Activated CD8-positive, alpha-beta memory T cell treated with anti-CD3 and anti-CD28 coated beads for 36 hours (primary cell): ENCODE results near the gene OR5D13. TPM values are rescaled to one million over a fixed set of nuclear protein-coding genes. Genes with fewer than 3 reads are reported as not detected.

Experiments used
- CTCF ChIA-PET: fragments of 350-600 bp; sonication (Branson Sonifier 250); formaldehyde crosslinking; loops from one replicate; lab custom pipeline; 2021; ENCODE audit warnings: antibody characterized with exemption; lab: Charles Lee
- POLR2A ChIA-PET: fragments of 350-600 bp; sonication (Branson Sonifier 250); formaldehyde crosslinking; loops from one replicate; lab custom pipeline; 2021; ENCODE audit warnings: antibody characterized with exemption; lab: Charles Lee
- total RNA-seq, 2 experiments: library from RNA; stranded (reverse); gene quantifications; one replicate each; pipeline ENCODE4 v1.2.3, GENCODE V29; 2021

The OR5D13 gene
- not detected for total RNA-seq

GRCh38 chr11:55773138-55773537 lies at the start of gene OR5D13:
OR5D13 (plus strand) TSS chr11:55773438; CDS start chr11:55773438, 0 bp downstream.
- POLR2A ChIA-PET = no interaction called here
- CTCF ChIA-PET = no interaction called here

GRCh38 chr11:55726715-55727324 lies 46.4 kb upstream of the OR5D13 start:
- CTCF ChIA-PET = no interaction called here
- POLR2A ChIA-PET = no interaction called here

- CTCF ChIA-PET = no interaction called here
- POLR2A ChIA-PET = no interaction called here
Observed at GRCh38 chr11:55732936-55733335, 40.3 kb upstream of the OR5D13 start.

DNA sequence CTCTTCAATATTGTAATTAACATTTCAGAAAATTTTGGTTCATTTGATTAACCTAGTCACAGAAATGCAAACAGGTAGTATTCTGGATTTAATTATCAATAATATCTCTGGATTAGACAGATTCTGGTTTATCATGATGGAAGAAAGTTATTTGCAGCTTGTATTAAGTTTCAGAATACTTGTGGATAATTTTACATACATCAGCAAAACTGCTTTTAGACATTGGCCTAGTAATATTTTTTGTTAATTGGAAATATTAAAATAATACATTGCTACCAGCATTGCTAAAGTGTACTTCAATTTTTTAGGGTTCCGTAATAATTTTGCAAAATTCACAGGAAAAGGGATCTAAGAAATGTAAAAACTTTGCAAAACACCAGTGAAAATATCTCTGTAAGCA lies 18.4 kb downstream of the OR5D13 start:
- CTCF ChIA-PET = no interaction called here
- POLR2A ChIA-PET = no interaction called here

DNA sequence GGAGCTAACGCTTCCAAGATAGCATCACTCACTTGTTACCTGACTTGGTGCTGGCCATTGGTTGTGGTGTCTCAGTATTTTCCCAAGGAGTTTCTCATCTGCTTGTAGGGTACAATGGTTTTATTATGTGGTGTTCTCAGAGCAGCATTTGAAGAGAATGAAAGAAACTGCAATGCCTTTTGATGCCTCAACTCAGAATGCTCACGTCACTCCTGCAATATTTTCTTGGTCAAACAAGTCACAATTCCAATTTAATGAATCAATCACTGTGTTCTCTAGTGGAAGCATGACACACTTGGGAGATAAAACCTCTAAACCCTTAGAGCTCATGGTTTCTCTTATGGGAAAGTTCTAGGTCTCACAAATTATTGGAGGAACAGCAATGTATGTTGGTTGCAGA lies 20.1 kb downstream of the OR5D13 start:
- ChIA-PET CTCF (no interaction called here), POLR2A (no interaction called here)

GRCh38 chr11:55795256-55795655 lies 22.0 kb downstream of the OR5D13 start, which contains the start of gene OR5D14:
OR5D14 (plus strand) TSS chr11:55795556; CDS start chr11:55795556, 0 bp downstream.
- POLR2A ChIA-PET = no interaction called here
- CTCF ChIA-PET = no interaction called here

GRCh38 chr11:55806248-55806647 lies 33.0 kb downstream of the OR5D13 start:
- CTCF ChIA-PET = no interaction called here
- POLR2A ChIA-PET = no interaction called here

GRCh38 chr11:55811067-55811466 lies 37.8 kb downstream of the OR5D13 start, which contains the start of gene OR5L1:
OR5L1 (plus strand) TSS chr11:55811367; CDS start chr11:55811467, 100 bp downstream.
- ChIA-PET POLR2A (no interaction called here), CTCF (no interaction called here)

DNA sequence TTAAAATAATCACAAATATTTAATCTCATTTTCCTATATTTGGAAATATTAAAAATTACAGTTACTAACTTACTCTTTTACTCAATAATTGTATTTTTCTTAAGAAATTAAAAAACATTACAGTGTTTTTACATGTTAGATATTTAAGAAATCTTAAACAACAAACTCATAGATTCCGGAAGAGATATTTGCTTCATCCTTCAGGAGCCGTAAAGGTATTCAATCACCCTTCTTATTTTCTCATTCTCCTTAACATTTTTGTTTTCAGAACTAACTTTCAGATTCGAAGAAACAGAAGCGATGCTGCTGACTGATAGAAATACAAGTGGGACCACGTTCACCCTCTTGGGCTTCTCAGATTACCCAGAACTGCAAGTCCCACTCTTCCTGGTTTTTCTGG lies 46.1 kb downstream of the OR5D13 start, which contains the start of gene OR5D18:
OR5D18 (plus strand) TSS at position 301 of the 400 bp plus-strand sequence; CDS start at position 301, 0 bp downstream.
- ChIA-PET POLR2A (no interaction called here), CTCF (no interaction called here)

Other genes starting within 250 kb of the OR5D13 start
- gene OR4C15, start 219.0 kb upstream of the OR5D13 start, total RNA-seq = not detected
- gene OR4C16, start 201.3 kb upstream of the OR5D13 start, total RNA-seq = not detected
- gene OR4C11, start 165.8 kb upstream of the OR5D13 start, total RNA-seq = not detected
- not detected for gene OR4P4, start 138.3 kb upstream of the OR5D13 start, total RNA-seq
- not detected for gene OR4S2, start 125.1 kb upstream of the OR5D13 start, total RNA-seq
- not detected for gene OR4C6, start 111.2 kb upstream of the OR5D13 start, total RNA-seq
- not detected for gene OR5D14, start 22.1 kb downstream of the OR5D13 start, total RNA-seq
- not detected for gene OR5L1, start 37.9 kb downstream of the OR5D13 start, total RNA-seq
- gene OR5D18, start 46.2 kb downstream of the OR5D13 start, total RNA-seq = not detected
- not detected for gene OR5L2, start 53.8 kb downstream of the OR5D13 start, total RNA-seq
- gene OR5D16, start 65.3 kb downstream of the OR5D13 start, total RNA-seq = not detected
- gene TRIM51, start 109.9 kb downstream of the OR5D13 start, total RNA-seq = not detected
- gene OR5W2, start 141.1 kb downstream of the OR5D13 start, total RNA-seq = not detected
- not detected for gene OR5I1, start 163.0 kb downstream of the OR5D13 start, total RNA-seq
- gene OR10AG1, start 196.5 kb downstream of the OR5D13 start, total RNA-seq = not detected
- gene OR5F1, start 221.2 kb downstream of the OR5D13 start, total RNA-seq = not detected